NB4 (cell line): ENCODE results near the gene ZNF341.

Experiments
- POLR2A ChIP-seq: IDR thresholded peaks from 2 replicates; pipeline ENCODE4 v1.6.1; 2011; ENCODE audit warnings: mild to moderate bottlenecking; ENCODE audit not compliant: insufficient read length; ENCODE audit errors: extremely low read depth
- TF ChIP-seq, protein P1 (sequence below): IDR thresholded peaks from one replicate; pipeline ENCODE4 v1.5.1; 2012; ENCODE audit warnings: low read depth, low read length

DNA sequence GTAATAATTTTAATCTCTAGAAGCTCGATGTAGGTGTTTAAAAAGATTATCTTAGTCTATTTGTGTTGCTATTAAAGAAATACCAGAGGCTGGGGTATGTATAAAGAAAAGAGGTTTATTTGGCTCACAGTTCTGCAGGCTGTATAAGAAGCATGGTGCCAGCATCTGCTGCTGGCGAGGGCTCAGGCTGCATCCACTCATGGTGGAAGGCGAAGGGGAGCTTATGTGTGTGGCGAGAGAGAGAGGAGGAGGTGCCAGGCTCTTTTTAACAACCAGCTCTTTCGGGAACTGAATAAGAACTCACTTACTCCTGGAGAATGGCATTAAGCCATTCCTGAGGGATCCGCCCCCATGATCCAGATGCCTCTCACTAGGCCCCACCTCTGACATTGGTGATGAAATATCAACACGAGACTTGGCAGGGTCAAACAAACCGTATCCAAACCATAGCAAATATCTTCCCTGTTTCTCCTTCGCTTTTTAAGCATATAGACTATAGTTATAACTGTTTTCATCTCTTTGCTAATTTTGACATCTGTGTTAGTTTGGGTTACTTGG lies 103.9 kb downstream of the ZNF341 start:
- TF ChIP-seq, protein P1, sequence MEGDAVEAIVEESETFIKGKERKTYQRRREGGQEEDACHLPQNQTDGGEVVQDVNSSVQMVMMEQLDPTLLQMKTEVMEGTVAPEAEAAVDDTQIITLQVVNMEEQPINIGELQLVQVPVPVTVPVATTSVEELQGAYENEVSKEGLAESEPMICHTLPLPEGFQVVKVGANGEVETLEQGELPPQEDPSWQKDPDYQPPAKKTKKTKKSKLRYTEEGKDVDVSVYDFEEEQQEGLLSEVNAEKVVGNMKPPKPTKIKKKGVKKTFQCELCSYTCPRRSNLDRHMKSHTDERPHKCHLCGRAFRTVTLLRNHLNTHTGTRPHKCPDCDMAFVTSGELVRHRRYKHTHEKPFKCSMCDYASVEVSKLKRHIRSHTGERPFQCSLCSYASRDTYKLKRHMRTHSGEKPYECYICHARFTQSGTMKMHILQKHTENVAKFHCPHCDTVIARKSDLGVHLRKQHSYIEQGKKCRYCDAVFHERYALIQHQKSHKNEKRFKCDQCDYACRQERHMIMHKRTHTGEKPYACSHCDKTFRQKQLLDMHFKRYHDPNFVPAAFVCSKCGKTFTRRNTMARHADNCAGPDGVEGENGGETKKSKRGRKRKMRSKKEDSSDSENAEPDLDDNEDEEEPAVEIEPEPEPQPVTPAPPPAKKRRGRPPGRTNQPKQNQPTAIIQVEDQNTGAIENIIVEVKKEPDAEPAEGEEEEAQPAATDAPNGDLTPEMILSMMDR: no peak
- TF ChIP-seq POLR2A: no peak
